Measurements from ENCODE around the gene SIAH2. TPM values are rescaled to one million over a fixed set of nuclear protein-coding genes. Genes with fewer than 3 reads are reported as not detected.
A peak's percentile ranks its signal among the peaks of the same experiment; 100 is the strongest.

The SIAH2 gene
- total RNA-seq, 1 experiment from 2014 or later, result 21.0 TPM

GRCh38 chr3:150734795-150735119 lies 28.2 kb downstream of the SIAH2 start:
- no peak for DNase-seq (ENCODE audit: low read depth)

GRCh38 chr3:150733936-150734794 lies 28.8 kb downstream of the SIAH2 start:
- DNase-seq (ENCODE audit: low read depth), result no peak

GRCh38 chr3:150733373-150733935 lies 29.5 kb downstream of the SIAH2 start:
- no peak for DNase-seq (ENCODE audit: low read depth)

- DNase-seq (ENCODE audit: low read depth), result no peak
These were observed 33.1 kb downstream of the SIAH2 start for GRCh38 chr3:150729682-150730360.

- no peak for DNase-seq (ENCODE audit: low read depth)
These were observed 35.1 kb downstream of the SIAH2 start for GRCh38 chr3:150727653-150728502.

GRCh38 chr3:150725548-150725947 lies 37.4 kb downstream of the SIAH2 start:
- no peak for DNase-seq (ENCODE audit: low read depth)

GRCh38 chr3:150723946-150724345 lies 39.0 kb downstream of the SIAH2 start:
- no peak for DNase-seq (ENCODE audit: low read depth)

- DNase-seq (ENCODE audit: low read depth), result no peak
These were observed 40.7 kb downstream of the SIAH2 start for GRCh38 chr3:150722267-150722666.

- DNase-seq (ENCODE audit: low read depth), result peak; percentile 56
These were observed 41.5 kb downstream of the SIAH2 start for GRCh38 chr3:150721285-150722130.

- DNase-seq (ENCODE audit: low read depth), result no peak
These were observed 42.5 kb downstream of the SIAH2 start for GRCh38 chr3:150720444-150720843.

- no peak for DNase-seq (ENCODE audit: low read depth)
These were observed 52.9 kb downstream of the SIAH2 start for GRCh38 chr3:150710097-150710496.

GRCh38 chr3:150703756-150704344 lies 59.1 kb downstream of the SIAH2 start, which contains the start of gene ERICH6:
Gene ERICH6 (minus strand): TSS chr3:150703920. CDS start chr3:150703898, 22 bp downstream.
- peak; percentile 87 for DNase-seq (ENCODE audit: low read depth)

- no peak for DNase-seq (ENCODE audit: low read depth)
These were observed 59.6 kb downstream of the SIAH2 start for GRCh38 chr3:150703299-150703755.

GRCh38 chr3:150699068-150699639 lies 63.8 kb downstream of the SIAH2 start:
- DNase-seq (ENCODE audit: low read depth), result peak; percentile 37

- no peak for DNase-seq (ENCODE audit: low read depth)
These were observed 65.3 kb downstream of the SIAH2 start for GRCh38 chr3:150697646-150698045.

GRCh38 chr3:150691414-150692040 lies 71.4 kb downstream of the SIAH2 start:
- no peak for DNase-seq (ENCODE audit: low read depth)
